LoVo (cell line): ENCODE measurements around the gene OR3A2.
"Not testable (repeated sequence)": the region's sequence is repeated elsewhere in the genome, so short reads cannot be mapped to it uniquely, and the experiment has no call there.

Experiments
- DNase-seq: peaks from one replicate; pipeline ENCODE4 v3.0.0-alpha.2; 2016; ENCODE audit warnings: low spot score

Gene OR3A2

DNA sequence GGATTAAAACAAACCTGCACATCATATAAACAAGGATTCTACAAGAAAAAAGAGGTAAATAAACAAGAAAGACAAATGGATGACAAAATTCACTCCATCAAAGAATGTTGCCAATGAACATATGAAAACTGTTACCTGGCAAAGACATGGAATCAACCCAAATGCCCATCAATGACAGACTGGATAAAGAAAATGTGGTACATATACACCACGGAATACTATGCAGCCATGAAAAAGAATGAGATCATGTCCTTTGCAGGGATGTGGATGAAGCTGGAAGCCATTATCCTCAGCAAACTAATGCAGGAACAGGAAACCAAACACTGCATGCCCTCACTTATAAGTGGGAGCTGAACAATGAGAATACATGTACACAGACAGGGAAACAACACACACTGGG is 92.6 kb downstream of the OR3A2 start:
- DNase-seq: not testable (repeated sequence)

DNA sequence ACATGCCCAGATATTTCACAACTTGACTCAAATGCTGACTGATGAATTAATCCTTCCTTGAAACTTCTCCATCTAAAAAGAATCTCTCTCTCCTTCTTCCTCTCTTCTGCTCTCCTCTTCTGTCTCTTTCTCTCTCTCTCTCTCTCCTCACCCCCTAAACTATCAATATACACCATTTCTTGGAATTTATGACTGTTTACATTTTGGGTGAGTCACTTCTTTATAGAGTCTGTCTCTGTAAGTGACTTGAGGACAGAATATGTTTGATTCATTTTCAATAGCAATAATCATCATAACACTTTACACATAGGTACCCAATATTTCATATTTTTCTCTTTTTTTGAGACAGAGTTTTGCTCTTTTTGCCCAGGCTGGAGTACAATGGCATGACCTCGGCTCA is 103.2 kb downstream of the OR3A2 start:
- peak; percentile 60 for DNase-seq

DNA sequence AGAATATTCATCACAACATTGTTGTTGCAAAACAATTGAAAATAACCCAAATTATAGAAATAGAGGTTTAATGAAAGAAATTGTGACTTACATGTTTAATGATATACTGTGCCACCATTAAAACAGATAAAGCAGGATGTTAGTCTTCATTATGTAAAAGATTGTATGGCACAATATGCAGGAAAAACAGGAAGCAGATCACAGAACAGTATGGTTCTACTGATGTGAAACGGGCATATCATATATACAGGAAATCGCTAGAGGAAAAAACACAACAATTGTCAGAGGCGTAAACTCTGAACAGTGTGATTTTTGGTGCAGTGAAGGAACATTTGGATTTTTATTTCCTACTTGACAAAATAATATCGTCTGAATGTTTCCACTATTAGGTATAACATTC is 110.0 kb downstream of the OR3A2 start:
- no peak for DNase-seq

GRCh38 chr17:3271072-3271848 is 114.8 kb downstream of the OR3A2 start:
- DNase-seq: no peak

GRCh38 chr17:3260600-3260999 is 125.5 kb downstream of the OR3A2 start:
- no peak for DNase-seq

DNA sequence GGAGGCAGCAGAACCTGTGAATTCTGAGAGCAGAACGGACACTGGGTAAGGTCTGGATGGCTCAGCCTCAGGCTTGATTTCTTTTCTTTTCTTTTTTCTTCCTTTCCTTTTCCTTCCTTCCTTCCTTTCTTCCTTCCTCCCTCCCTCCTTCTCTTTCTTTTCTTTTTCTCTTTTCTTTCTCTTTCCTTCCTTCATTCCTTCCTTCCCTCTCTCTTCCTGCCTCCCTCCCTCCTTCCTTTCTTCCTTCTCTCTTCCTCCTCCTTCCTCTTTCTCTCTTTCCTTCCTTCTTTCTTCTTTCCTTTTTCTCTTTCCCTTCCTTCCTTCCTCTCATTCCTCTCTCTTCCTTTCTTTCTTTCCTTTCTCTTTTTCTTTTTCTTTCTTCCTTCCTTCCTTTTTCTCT is 125.9 kb downstream of the OR3A2 start:
- DNase-seq: no peak

DNA sequence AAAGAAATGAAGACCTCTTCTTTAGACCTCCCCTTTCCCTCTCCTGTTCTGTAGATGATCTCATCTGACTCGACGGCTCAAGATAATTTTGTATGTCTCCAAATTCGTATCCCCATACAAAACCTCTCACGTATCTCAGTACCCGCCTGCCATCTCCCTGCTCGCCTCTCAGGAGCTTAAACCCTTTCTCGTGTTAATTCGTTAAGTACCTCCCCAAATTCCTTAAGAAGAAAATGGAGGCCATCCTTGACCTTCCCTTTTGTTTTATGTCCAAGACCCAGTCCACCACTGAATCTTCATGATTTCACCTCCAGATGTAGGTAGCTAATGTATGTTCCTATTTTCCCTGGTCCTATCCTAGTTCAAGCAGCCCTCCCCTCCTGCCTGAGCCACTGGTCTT is 129.5 kb downstream of the OR3A2 start:
- no peak for DNase-seq

- DNase-seq: not testable (repeated sequence)
Observed at GRCh38 chr17:3249013-3249412, 137.1 kb downstream of the OR3A2 start.

DNA sequence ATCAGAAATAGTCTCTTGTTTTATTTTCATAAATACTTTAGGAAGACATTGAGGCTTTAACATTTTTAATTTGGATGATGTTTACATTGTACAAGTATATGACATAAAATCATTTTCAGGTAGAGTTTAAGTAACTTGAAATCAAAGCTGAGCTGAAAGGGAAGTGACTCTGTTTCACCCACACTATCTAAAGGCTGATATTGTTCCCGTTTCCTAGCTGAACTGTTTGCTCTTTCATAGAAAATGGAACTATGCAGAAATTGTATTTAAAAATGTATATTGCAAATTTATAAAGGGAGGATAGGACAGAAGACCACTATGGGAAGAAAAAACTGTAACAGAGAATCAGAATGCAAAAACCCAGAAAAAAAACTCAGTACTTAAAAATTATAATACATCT is 141.3 kb downstream of the OR3A2 start:
- not testable (repeated sequence) for DNase-seq

DNA sequence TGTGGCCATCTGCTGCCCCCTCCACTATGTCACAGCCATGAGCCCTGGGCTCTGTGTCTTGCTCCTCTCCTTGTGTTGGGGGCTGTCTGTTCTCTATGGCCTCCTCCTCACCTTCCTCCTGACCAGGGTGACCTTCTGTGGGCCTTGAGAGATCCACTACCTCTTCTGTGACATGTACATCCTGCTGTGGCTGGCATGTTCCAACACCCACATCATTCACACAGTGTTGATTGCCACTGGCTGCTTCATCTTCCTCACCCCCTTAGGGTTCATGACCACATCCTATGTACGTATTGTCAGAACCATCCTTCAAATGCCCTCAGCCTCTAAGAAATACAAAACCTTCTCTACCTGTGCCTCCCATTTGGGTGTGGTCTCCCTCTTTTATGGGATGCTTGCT is 145.1 kb downstream of the OR3A2 start:
- DNase-seq: not testable (repeated sequence)

DNA sequence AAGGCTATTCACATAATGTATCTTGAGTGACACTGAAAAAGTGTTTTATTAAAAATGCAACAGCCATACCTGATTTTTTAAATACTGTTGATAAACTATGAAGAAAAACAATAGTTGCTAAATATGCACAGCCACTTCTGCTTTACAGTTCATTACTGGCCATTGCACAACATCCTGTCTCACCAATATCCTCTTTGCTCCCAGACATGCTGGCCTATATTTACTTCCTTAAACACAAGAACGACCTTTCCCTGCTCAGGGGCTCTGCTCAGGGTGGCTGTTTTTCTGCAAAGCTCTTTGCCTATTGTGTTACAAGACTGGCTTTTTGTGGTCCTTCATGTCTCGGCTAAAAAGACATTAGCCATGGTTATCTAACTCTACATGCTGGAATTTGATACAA is 147.4 kb downstream of the OR3A2 start:
- DNase-seq: not testable (repeated sequence)

DNA sequence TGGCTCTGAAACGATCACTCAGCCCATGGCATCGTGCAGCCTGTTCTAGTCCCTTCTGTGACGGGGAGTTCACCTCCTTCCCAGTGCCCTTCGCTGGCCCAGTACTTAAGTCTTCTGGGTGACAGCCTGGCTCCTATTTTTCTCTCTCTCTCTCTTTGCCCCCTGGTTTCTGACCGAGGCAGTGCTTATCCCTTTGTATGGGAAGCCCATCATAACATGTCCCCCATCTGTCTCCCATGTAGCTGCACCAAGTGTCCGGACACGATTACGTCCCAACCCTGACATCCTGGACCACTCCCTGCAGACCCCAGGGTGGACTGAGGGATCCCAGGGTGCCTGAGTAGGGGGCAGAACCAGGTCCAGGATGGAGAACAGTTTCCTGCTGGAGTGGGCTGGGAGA is 153.8 kb downstream of the OR3A2 start:
- not testable (repeated sequence) for DNase-seq
